CD14-positive monocyte (primary cell): ENCODE data around the gene ABCC5. TPM values are rescaled to one million over a fixed set of nuclear protein-coding genes. Genes with fewer than 3 reads are reported as not detected.
A peak's percentile ranks its signal among the peaks of the same experiment; 100 is the strongest.

Source experiments
- DNase-seq, 3 donors: peaks; one replicate each; pipeline ENCODE4 v3.0.0-alpha.2; 2011 to 2022
- H2AFZ ChIP-seq: 2 replicates; pipeline ENCODE4 v1.6.0; 2012; ENCODE audit warnings: mild to moderate bottlenecking, low read depth, low read length, inconsistent platforms; ENCODE audit not compliant: insufficient read depth, poor library complexity, severe bottlenecking
- H3K27ac ChIP-seq, 2 donors: 1 replicate in 1 of 2; 2 replicates in 1 of 2; pipeline ENCODE4 v1.5.1; 2012 to 2013; ENCODE audit warnings: low read length in 2 of 2, control low read depth in 1 of 2, inconsistent platforms in 1 of 2, low read depth in 1 of 2, mild to moderate bottlenecking in 1 of 2
- H3K27me3 ChIP-seq, 2 donors: one replicate each; pipeline versions ENCODE4 v1.6.0 to v1.6.1; 2011 to 2013; ENCODE audit warnings: low read length in 2 of 2; ENCODE audit not compliant: control insufficient read depth in 2 of 2, insufficient read depth in 2 of 2
- H3K36me3 ChIP-seq, 2 donors: replicated peaks in 1 of 2; 1 replicate in 1 of 2; 2 replicates in 1 of 2; pipeline versions ENCODE4 v1.5.1 to v1.6.1; 2012 to 2013; ENCODE audit warnings: low read length in 2 of 2, control low read depth in 1 of 2, inconsistent platforms in 1 of 2, mild to moderate bottlenecking in 1 of 2; ENCODE audit not compliant: insufficient read depth in 2 of 2, control insufficient read depth in 1 of 2
- H3K4me1 ChIP-seq, 2 donors: 1 replicate in 1 of 2; 2 replicates in 1 of 2; pipeline versions ENCODE4 v1.5.1 to v1.6.1; 2012 to 2013; ENCODE audit warnings: low read length in 2 of 2, control low read depth in 1 of 2, inconsistent platforms in 1 of 2, mild to moderate bottlenecking in 1 of 2, moderate library complexity in 1 of 2; ENCODE audit not compliant: insufficient read depth in 2 of 2, control insufficient read depth in 1 of 2
- H3K4me2 ChIP-seq: replicated peaks from 2 replicates; pipeline ENCODE3; 2012; ENCODE audit warnings: low read length, moderate library complexity, mild to moderate bottlenecking; ENCODE audit not compliant: poor library complexity, severe bottlenecking; ENCODE audit errors: extremely low read depth
- H3K4me3 ChIP-seq, 3 experiments: fragments of 200-600 bp in 1 of 3; sonication (generic) in 1 of 3; replicated peaks in 1 of 3; 1 replicate in 2 of 3; 2 replicates in 1 of 3; pipeline ENCODE4 v1.5.1; 2011 to 2013; ENCODE audit warnings: low read length in 3 of 3, mild to moderate bottlenecking in 3 of 3, control low read depth in 2 of 3, low read depth in 2 of 3, inconsistent platforms in 1 of 3, moderate library complexity in 1 of 3
- H3K79me2 ChIP-seq: 2 replicates; pipeline ENCODE4 v1.6.0; 2012; ENCODE audit warnings: mild to moderate bottlenecking, control low read depth, inconsistent platforms, low read length, moderate library complexity; ENCODE audit not compliant: insufficient read depth
- H3K9ac ChIP-seq: 2 replicates; pipeline ENCODE4 v1.6.0; 2017; ENCODE audit warnings: low read length, mild to moderate bottlenecking; ENCODE audit not compliant: insufficient read depth, poor library complexity, severe bottlenecking
- H3K9me3 ChIP-seq, 2 donors: replicated peaks in 1 of 2; 1 replicate in 1 of 2; 2 replicates in 1 of 2; pipeline versions ENCODE4 v1.5.1 to v1.6.1; 2012 to 2013; ENCODE audit warnings: low read length in 2 of 2, control low read depth in 1 of 2; ENCODE audit not compliant: control insufficient read depth in 1 of 2, insufficient read depth in 1 of 2
- H4K20me1 ChIP-seq: 2 replicates; pipeline ENCODE4 v1.6.0; 2012; ENCODE audit warnings: mild to moderate bottlenecking, low read length, control low read depth, moderate library complexity; ENCODE audit not compliant: insufficient read depth
- H3K27ac Mint-ChIP-seq, 7 donors: one replicate each; pipeline ENCODE4 v1.8.0; 2020; ENCODE audit warnings: mild to moderate bottlenecking in 7 of 7, mixed read lengths in 7 of 7, moderate library complexity in 6 of 7, inconsistent platforms in 2 of 7
- H3K27me3 Mint-ChIP-seq, 3 donors: one replicate each; pipeline ENCODE4 v1.8.0; 2021 to 2022; ENCODE audit warnings: low read depth in 3 of 3, mild to moderate bottlenecking in 3 of 3, mixed read lengths in 3 of 3, moderate library complexity in 3 of 3, inconsistent platforms in 1 of 3
- H3K36me3 Mint-ChIP-seq, 2 donors: one replicate each; pipeline ENCODE4 v1.8.0; 2020; ENCODE audit warnings: mixed read lengths in 2 of 2, inconsistent platforms in 1 of 2, mild to moderate bottlenecking in 1 of 2
- H3K4me1 Mint-ChIP-seq: one replicate; pipeline ENCODE4 v1.8.0; 2020; ENCODE audit warnings: mild to moderate bottlenecking, mixed read lengths
- H3K4me3 Mint-ChIP-seq, 2 donors: one replicate each; pipeline ENCODE4 v1.8.0; 2020; ENCODE audit warnings: mild to moderate bottlenecking in 2 of 2, mixed read lengths in 2 of 2, moderate library complexity in 1 of 2
- H3K9me3 Mint-ChIP-seq, 7 donors: one replicate each; pipeline ENCODE4 v1.8.0; 2020 to 2022; ENCODE audit warnings: mixed read lengths in 7 of 7, mild to moderate bottlenecking in 6 of 7, moderate library complexity in 6 of 7, inconsistent platforms in 2 of 7
- CTCF ChIP-seq: fragments of 200-600 bp; IDR thresholded peaks from one replicate; pipeline ENCODE4 v1.8.0; 2022; ENCODE audit warnings: antibody characterized with exemption, mild to moderate bottlenecking
- WGBS: methylation state at CpG from one replicate; pipeline ENCODE4 v1.1.5; 2013; ENCODE audit warnings: missing lambda C conversion rate; ENCODE audit not compliant: insufficient coverage; 5-methylcytosine and 5-hydroxymethylcytosine counted together
- intact Hi-C, 2 donors: fragments of 100-400 bp; cut with micrococcal nuclease; formaldehyde crosslinking; loops; one replicate each; pipeline versions ENCODE4 v1.15.0 to v1.15.1; 2023
- polyA plus RNA-seq, 3 donors: library from polyadenylated mRNA; depleted of rRNA in 1 of 3; unstranded in 2 of 3; stranded (reverse) in 1 of 3; fragments of 300-500 nt in 2 of 3; fragments of >200 nt in 1 of 3; fragmentation: Illumina TruSeq in 2 of 3; gene quantifications; 1 replicate in 2 of 3; 2 replicates in 1 of 3; pipeline ENCODE4 v1.2.3, GENCODE V29; 2012 to 2021

The ABCC5 gene
- polyA plus RNA-seq, 3 donors, result 6.2 to 30.9 (median 7.7) TPM

GRCh38 chr3:184042617-184043016 lies 24.9 kb upstream of the ABCC5 start:
- Histone ChIP-seq H2AFZ (no peak overlapping the region), H3K27ac (no peak overlapping the region), H3K4me1 (no peaks in the 10 kb centered on the region), H3K36me3 (no peaks in the 10 kb centered on the region), H3K4me2 (no peak overlapping the region), H4K20me1 (no peaks in the 10 kb centered on the region), H3K4me3 (no peak overlapping the region), H3K27me3 (no peaks in the 10 kb centered on the region), H3K79me2 (no peaks in the 10 kb centered on the region), H3K9me3 (no peaks in the 10 kb centered on the region), H3K9ac (no peak overlapping the region)
- H3K27me3 Mint-ChIP-seq, result peaks cover 2 to 3% (median 2%) of the 10 kb centered on the region in 3 donors
- no peak for DNase-seq
- intact Hi-C loops, result no loop called here
- no peak for TF ChIP-seq CTCF
- H3K36me3 Mint-ChIP-seq, result no peaks in the 10 kb centered on the region
- H3K27ac Mint-ChIP-seq, result peak overlapping the region in 1 of 7 donors; percentile 60
- H3K4me1 Mint-ChIP-seq, result peaks cover 4% of the 10 kb centered on the region
- 100% methylated on average over 1 of the region's 1 CpG for WGBS
- H3K4me3 Mint-ChIP-seq, result no peak overlapping the region
- H3K9me3 Mint-ChIP-seq, result no peaks in the 10 kb centered on the region

- H3K36me3 Mint-ChIP-seq, result no peaks in the 10 kb centered on the region
- no peak overlapping the region for H3K4me2 ChIP-seq
- H3K9me3 ChIP-seq, result no peaks in the 10 kb centered on the region
- no peak overlapping the region for H3K9ac ChIP-seq
- WGBS, result 100% methylated on average over 2 of the region's 3 CpGs
- H3K9me3 Mint-ChIP-seq, result no peaks in the 10 kb centered on the region
- no peak overlapping the region for H3K4me3 ChIP-seq
- peak; percentile 13 for TF ChIP-seq CTCF
- no peak for DNase-seq
- no peaks in the 10 kb centered on the region for H3K79me2 ChIP-seq
- H3K27ac Mint-ChIP-seq, result peak overlapping the region in 2 of 7 donors; percentile 20 to 42
- intact Hi-C loops, result no loop called here
- no peak overlapping the region for H2AFZ ChIP-seq
- H3K4me1 Mint-ChIP-seq, result peaks cover 4% of the 10 kb centered on the region
- H3K36me3 ChIP-seq, result no peaks in the 10 kb centered on the region
- H3K27ac ChIP-seq, result no peak overlapping the region
- no peaks in the 10 kb centered on the region for H3K27me3 ChIP-seq
- no peaks in the 10 kb centered on the region for H3K4me1 ChIP-seq
- no peaks in the 10 kb centered on the region for H4K20me1 ChIP-seq
- H3K27me3 Mint-ChIP-seq, result peaks cover 1 to 3% (median 2%) of the 10 kb centered on the region in 3 donors
- no peak overlapping the region for H3K4me3 Mint-ChIP-seq
These were observed 22.3 kb upstream of the ABCC5 start for GRCh38 chr3:184040010-184040409.
